HEK293T (cell line): Measurements from ENCODE around the gene SUMO3.
A peak's percentile ranks its signal among the peaks of the same experiment; 100 is the strongest.

ENCODE experiments used
- CTCF ChIA-PET: fragments of 350-600 bp; formaldehyde crosslinking; extraction: SDS; loops from one replicate; lab custom pipeline; 2021; ENCODE audit warnings: antibody characterized with exemption, inconsistent platforms; lab: Yijun Ruan, JAX
- POLR2A ChIA-PET: fragments of 350-600 bp; formaldehyde crosslinking; extraction: SDS; loops from one replicate; lab custom pipeline; 2020; ENCODE audit warnings: antibody characterized with exemption, inconsistent platforms; lab: Yijun Ruan, JAX
- DNase-seq: peaks from one replicate; pipeline ENCODE4 v3.0.0; 2012; ENCODE audit warnings: mixed read lengths; ENCODE audit errors: extremely low spot score
- ARNT ChIP-seq: fragments of 450-650 bp; IDR thresholded peaks from 2 replicates; pipeline ENCODE4 v1.6.1; 2017; ENCODE audit warnings: mild to moderate bottlenecking
- BHLHE40 ChIP-seq: fragments of 450-650 bp; IDR thresholded peaks from 2 replicates; pipeline ENCODE4 v1.6.1; 2016; ENCODE audit warnings: mild to moderate bottlenecking, moderate library complexity, borderline replicate concordance
- CTBP1 ChIP-seq: fragments of 450-650 bp; IDR thresholded peaks from 2 replicates; pipeline ENCODE4 v1.6.1; 2016; ENCODE audit warnings: borderline replicate concordance
- ELF4 ChIP-seq: fragments of 450-650 bp; IDR thresholded peaks from 2 replicates; pipeline ENCODE4 v1.6.1; 2017; ENCODE audit warnings: antibody characterized with exemption
- FOXA1 ChIP-seq: fragments of 450-650 bp; IDR thresholded peaks from 2 replicates; pipeline ENCODE4 v1.6.1; 2016; ENCODE audit warnings: mild to moderate bottlenecking
- FOXK2 ChIP-seq: fragments of 450-650 bp; IDR thresholded peaks from 2 replicates; pipeline ENCODE4 v1.6.1; 2016; ENCODE audit warnings: mild to moderate bottlenecking
- FOXM1 ChIP-seq: fragments of 450-650 bp; IDR thresholded peaks from 2 replicates; pipeline ENCODE4 v1.6.1; 2017; ENCODE audit warnings: mild to moderate bottlenecking, borderline replicate concordance
- HDGF ChIP-seq: fragments of 450-650 bp; IDR thresholded peaks from 2 replicates; pipeline ENCODE4 v1.6.1; 2017; ENCODE audit warnings: antibody characterized with exemption, borderline replicate concordance
- L3MBTL2 ChIP-seq: fragments of 450-650 bp; conservative IDR thresholded peaks from 2 replicates; pipeline ENCODE4 v1.6.1; 2016; ENCODE audit warnings: mild to moderate bottlenecking
- LEF1 ChIP-seq: fragments of 450-650 bp; IDR thresholded peaks from 2 replicates; pipeline ENCODE4 v1.6.1; 2017; ENCODE audit warnings: mild to moderate bottlenecking, borderline replicate concordance
- NFRKB ChIP-seq: fragments of 450-650 bp; IDR thresholded peaks from 2 replicates; pipeline ENCODE4 v1.6.1; 2016; ENCODE audit warnings: mild to moderate bottlenecking, moderate library complexity
- SP1 ChIP-seq: fragments of 450-650 bp; IDR thresholded peaks from 2 replicates; pipeline ENCODE4 v1.6.1; 2017
- SUZ12 ChIP-seq: fragments of 450-650 bp; IDR thresholded peaks from 2 replicates; pipeline ENCODE4 v1.6.1; 2016; ENCODE audit warnings: mild to moderate bottlenecking
- TARDBP ChIP-seq: fragments of 450-650 bp; IDR thresholded peaks from 2 replicates; pipeline ENCODE4 v1.6.1; 2016
- ZNF384 ChIP-seq: fragments of 450-650 bp; IDR thresholded peaks from 2 replicates; pipeline ENCODE4 v1.6.1; 2016
- TF ChIP-seq, protein P1 (sequence below): fragments of 450-650 bp; IDR thresholded peaks from 2 replicates; pipeline ENCODE4 v1.6.1; 2016

The SUMO3 gene

DNA sequence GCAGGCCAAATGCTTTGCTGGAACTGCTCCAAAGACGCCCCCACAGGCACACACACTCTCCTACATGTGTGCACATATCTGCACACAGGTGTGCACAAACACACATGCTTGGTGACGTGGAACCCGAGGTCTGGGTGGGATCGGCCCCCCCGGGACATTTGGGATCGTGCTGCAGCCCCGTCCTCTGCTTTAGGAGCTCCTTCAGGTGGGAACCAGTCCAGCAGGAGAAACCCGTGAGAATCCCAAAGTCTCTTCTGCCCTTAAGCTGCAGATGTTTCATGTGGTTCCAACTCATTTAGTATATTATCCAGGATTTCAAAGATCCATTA, 54.8 kb downstream of the SUMO3 start:
- ChIA-PET CTCF (interaction anchor here (0.6 to 1.6 kb wide), 2 partner anchors 25 to 30 kb away, joined by 3 to 5 read pairs; no protein-coding TSS in a partner anchor), POLR2A (no interaction called here)
- TF ChIP-seq SP1 (no peak), ELF4 (no peak), LEF1 (no peak), FOXM1 (no peak), ARNT (no peak), TARDBP (no peak), FOXK2 (no peak), SUZ12 (no peak), ZNF384 (no peak), L3MBTL2 (no peak), HDGF (no peak)
- TF ChIP-seq, protein P1, sequence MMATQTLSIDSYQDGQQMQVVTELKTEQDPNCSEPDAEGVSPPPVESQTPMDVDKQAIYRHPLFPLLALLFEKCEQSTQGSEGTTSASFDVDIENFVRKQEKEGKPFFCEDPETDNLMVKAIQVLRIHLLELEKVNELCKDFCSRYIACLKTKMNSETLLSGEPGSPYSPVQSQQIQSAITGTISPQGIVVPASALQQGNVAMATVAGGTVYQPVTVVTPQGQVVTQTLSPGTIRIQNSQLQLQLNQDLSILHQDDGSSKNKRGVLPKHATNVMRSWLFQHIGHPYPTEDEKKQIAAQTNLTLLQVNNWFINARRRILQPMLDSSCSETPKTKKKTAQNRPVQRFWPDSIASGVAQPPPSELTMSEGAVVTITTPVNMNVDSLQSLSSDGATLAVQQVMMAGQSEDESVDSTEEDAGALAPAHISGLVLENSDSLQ: no peak
- no peak for DNase-seq

DNA sequence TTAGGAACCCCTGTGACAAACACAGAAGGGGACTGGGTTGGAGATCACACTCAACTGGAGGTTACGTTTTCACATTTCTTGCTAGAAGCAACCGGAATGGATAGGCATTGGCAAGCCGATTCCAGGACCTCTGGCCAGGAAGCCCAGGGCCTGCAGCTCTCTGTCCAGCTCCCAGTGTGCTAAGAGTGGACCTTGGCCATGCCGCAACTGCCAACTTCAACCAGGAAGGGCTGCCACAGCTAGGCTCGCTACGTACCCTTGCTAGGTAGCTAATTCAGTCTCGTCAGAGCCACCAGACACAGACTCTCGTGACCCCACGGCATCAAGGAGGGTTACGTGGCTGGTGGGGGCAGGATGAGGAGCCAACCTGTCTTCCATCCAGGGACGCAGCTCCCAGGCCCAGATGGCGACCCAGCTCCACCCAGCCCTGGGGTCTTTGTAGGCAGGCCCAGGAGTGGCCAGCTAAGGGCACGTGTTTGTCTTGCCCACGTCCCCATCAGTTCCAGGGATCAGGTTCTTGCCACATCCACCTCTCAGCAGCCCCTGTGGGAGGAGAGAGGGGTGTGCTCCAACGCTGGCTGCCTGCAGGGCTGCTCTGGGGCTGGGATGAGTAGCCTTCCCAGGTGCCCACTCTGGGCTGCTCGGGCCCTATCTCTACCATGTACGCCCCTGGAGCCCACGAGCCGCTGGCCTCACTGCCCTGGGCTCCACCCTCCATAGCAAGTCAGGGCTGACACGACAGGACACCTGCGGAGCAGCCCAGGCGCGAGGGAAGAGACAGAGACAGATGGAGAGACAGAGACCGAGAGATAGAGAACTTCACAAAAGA, 55.4 kb downstream of the SUMO3 start:
- TF ChIP-seq FOXM1 (no peak), SP1 (no peak), FOXA1 (no peak), HDGF (no peak), ELF4 (no peak), ARNT (no peak), LEF1 (no peak), CTBP1 (no peak), BHLHE40 (no peak)
- TF ChIP-seq, protein P1: no peak
- POLR2A ChIA-PET: no interaction called here
- CTCF ChIA-PET: interaction anchor here (0.6 to 1.6 kb wide), 3 partner anchors 14 to 31 kb away, joined by 3 to 5 read pairs (median 3); no protein-coding TSS in a partner anchor
- no peak for DNase-seq

DNA sequence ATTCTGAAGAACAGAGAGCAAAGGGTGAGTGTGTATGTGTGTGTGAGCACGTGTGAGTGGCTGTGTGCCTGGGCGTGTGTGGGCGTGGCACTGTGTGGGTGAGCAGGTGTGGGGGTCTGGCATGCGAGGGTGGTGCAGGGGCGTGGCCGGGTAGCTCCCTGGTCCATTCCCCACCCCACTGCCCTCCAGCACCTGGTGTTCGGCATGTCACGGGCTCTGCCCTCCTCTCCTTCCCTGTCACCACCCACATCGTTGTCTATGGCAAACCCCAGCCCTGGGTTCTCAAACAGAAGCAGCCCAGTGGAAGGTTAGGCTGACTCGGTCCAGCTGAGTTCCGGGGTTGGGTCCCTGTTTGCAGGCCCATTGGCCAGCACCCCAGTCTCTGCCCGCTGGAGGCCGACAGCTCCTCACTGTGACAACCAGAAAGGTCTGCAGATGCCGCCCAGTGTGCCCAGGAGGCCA, 56.1 kb downstream of the SUMO3 start:
- ChIA-PET CTCF (interaction anchor here (1.0 to 1.6 kb wide), 2 partner anchors 13 to 32 kb away, joined by 3 to 5 read pairs; no protein-coding TSS in a partner anchor), POLR2A (no interaction called here)
- no peak for TF ChIP-seq HDGF
- TF ChIP-seq LEF1: no peak
- no peak for TF ChIP-seq FOXK2
- TF ChIP-seq BHLHE40: no peak
- no peak for DNase-seq

DNA sequence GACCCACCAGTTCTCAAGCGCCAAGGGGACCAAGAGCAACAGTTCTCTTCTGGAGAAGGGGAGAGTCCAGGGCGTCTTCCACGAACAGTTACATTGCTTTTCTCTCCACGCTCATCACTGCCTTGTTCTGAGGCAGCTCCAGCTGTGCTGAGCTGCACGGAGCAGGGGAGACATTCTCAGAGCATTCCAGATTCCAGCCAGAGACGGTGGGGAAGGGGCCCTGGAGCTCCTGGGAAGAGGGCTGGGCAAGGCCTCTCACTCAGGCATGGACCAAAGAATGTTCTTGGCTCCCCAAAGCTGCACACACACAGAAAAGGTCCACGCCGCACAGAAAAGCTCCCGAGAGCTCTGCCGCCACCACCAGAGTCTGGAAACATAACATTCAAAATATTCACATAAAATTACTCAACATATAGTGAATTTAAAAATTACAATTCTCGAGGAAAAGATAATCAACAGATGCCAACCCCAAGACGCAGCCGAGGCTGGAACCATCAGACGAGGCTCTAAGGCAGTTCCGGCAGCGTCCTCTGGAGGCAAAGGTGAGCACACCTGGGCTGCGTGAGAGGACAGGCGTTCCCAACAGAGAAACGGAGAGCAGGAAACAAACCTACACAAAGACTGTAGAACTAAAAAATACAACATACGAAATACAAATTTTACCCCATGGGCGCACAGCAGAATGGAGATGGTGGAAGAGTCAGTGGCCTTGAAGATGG, 56.7 kb downstream of the SUMO3 start:
- TF ChIP-seq ARNT: no peak
- ChIA-PET POLR2A (no interaction called here), CTCF (interaction anchor here (1.0 to 1.2 kb wide), 2 partner anchors 13 to 19 kb away, joined by 3 read pairs; no protein-coding TSS in a partner anchor)
- peak; percentile 65 for DNase-seq

DNA sequence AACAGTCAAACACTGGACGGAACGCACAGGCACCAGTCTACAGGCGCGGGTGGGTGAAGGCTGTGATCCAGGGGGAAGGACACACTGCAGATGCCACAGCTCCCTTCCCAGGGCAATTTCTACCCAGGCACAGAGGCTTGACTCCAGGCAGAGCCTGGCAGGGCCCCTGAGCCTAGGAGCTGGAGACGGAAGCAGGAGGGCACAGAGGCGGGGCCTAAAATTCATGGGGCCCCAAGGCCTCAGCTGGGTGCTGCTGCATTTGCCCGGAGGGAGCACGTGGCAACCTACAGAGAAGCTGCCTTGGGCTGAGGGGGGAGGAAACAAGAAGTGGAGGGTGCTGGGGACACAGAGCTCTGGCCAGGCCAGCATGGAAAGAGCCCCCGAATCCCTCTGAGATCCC, 57.5 kb downstream of the SUMO3 start:
- TF ChIP-seq LEF1 (no peak), TARDBP (no peak), CTBP1 (no peak), ELF4 (no peak), ZNF384 (no peak), FOXM1 (no peak), ARNT (no peak), BHLHE40 (no peak), FOXA1 (no peak), SP1 (no peak), HDGF (no peak), NFRKB (no peak)
- POLR2A ChIA-PET: no interaction called here
- DNase-seq: no peak
- CTCF ChIA-PET: interaction anchor here (1.2 kb wide), 1 partner anchor 18 kb away, joined by 3 read pairs; no protein-coding TSS in a partner anchor

DNA sequence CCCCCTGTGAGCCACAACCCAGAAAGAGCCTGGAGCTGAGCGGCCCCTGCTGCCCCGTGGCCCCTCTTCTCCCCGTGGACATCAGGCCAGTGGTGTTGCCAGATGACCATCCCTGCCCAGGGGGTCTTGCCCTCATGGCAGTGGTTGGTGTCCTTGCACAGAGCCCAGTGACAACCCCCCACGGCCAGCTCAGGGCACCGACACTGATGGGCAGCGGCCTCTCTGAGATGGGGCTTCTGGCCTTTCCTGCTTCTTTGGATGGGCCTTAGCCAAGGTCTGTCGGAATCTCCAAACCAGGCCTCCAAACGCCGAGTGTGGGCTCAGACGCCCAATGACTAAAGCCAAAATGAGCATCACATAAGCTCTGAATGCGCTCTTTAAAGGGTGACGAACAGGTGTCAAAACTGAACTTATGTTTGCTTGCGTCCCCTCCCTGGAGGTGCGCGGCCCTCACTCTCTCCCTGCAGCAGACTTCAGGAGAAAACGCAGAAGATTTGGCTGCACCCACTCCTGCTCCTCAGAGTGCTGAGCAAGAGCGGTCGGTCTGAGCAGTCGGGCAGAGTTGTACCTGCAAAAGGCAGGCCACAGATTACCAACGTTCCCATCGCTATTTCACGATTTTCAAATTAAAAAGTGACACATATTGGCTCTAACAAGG, 58.1 kb downstream of the SUMO3 start:
- DNase-seq: no peak
- TF ChIP-seq FOXA1 (no peak), FOXK2 (no peak), LEF1 (no peak), ZNF384 (no peak), L3MBTL2 (no peak), SUZ12 (no peak), FOXM1 (no peak), BHLHE40 (no peak), CTBP1 (no peak), ARNT (no peak), ELF4 (no peak), TARDBP (no peak), HDGF (no peak), SP1 (no peak)
- POLR2A ChIA-PET: interaction anchor here (1.3 kb wide), 1 partner anchor 42 kb away, joined by 3 read pairs; the partner anchor contains the start of gene UBE2G2
- CTCF ChIA-PET: no interaction called here
